Fibroblast of villous mesenchyme (primary cell): ENCODE results near the gene NISCH. TPM values are rescaled to one million over a fixed set of nuclear protein-coding genes. Genes with fewer than 3 reads are reported as not detected.

ENCODE experiments used
- DNase-seq: peaks from one replicate; pipeline ENCODE4 v3.0.0-alpha.2; 2010; ENCODE audit warnings: low read depth
- H3K4me3 ChIP-seq: 2 replicates; pipeline ENCODE4 v1.5.1; 2011; ENCODE audit warnings: low read depth, mild to moderate bottlenecking, low read length
- CTCF ChIP-seq: IDR thresholded peaks from 2 replicates; pipeline ENCODE4 v1.5.1; 2012; ENCODE audit warnings: low read depth, mild to moderate bottlenecking, low read length; ENCODE audit not compliant: insufficient read depth
- total RNA-seq: library from RNA; depleted of rRNA; stranded (reverse); fragments of >200 nt; gene quantifications from 2 replicates; pipeline ENCODE4 v1.2.3, GENCODE V29; 2012

NISCH gene
- total RNA-seq, 1 donor: 82.5 TPM

- no peak overlapping the region for H3K4me3 ChIP-seq
- no peak for TF ChIP-seq CTCF
- no peak for DNase-seq
Observed at GRCh38 chr3:52434491-52435115, 20.8 kb upstream of the NISCH start.

DNA sequence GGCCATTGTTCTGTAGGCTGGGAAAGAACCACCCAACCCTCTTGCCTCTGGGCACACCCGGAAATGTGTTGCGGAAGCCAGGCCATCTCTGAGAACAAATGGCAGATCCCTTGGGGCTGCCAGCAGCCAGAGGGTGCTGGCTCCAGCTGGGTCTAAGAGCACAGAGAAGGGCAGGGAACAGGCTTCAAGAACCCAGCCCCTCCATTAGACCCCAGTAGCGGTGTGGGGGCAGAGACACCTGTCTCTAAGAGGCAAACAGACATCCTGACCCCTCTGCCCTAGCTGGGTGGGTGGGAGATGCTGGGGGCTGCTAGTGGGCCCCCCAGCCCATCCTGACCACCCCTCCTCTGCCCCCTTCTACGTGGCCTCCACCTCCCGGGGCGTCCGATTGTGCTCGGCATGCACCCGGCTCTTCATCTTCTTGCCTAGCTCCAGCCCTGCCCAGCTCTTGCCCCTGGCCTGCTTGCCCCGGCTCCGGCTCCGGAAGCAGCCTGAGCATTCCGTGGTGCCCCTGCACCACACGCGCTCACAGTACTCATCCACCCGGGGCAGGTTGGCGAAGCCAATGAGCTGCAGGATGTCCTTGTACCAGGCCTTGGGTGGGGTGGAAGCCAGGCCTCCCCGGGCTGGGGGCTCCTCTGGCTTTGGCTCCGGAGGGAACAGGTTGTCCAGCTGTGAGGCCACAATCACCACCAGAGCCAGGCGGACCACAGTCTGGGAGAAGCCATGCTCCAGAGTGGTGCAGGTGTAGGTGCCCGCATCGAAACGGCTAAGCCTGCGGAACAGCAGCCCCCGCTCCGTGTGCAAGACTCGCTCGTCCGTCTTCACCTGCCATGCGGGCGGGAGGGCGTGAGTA is 19.9 kb upstream of the NISCH start:
- no peak overlapping the region for H3K4me3 ChIP-seq
- no peak for TF ChIP-seq CTCF
- DNase-seq: no peak

- no peak overlapping the region for H3K4me3 ChIP-seq
- DNase-seq: peak; percentile 92
- no peak for TF ChIP-seq CTCF
Observed at GRCh38 chr3:52436500-52437149, 18.8 kb upstream of the NISCH start.

- DNase-seq: no peak
- TF ChIP-seq CTCF: no peak
- H3K4me3 ChIP-seq: no peak overlapping the region
Observed at GRCh38 chr3:52437326-52438103, 17.9 kb upstream of the NISCH start.

DNA sequence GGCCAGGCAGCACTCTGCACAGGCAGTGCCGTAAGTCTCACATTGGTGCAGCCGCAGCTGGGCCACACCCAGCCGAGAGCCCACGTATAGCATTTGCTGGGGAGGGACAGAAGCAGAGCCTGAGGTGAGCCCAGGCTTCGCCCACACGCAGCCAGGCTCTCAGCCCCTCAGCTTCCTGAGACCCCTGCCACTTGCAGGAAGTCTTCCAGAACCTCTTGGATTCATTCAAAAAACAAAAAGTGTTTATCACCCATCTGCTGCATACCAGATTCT is 17.4 kb upstream of the NISCH start:
- no peak for DNase-seq
- TF ChIP-seq CTCF: no peak
- H3K4me3 ChIP-seq: no peak overlapping the region

- no peak overlapping the region for H3K4me3 ChIP-seq
- DNase-seq: no peak
- no peak for TF ChIP-seq CTCF
Observed at GRCh38 chr3:52438579-52439425, 16.6 kb upstream of the NISCH start.
